Small intestine (tissue), 7 donors: ENCODE measurements around the gene RPL41. TPM values are rescaled to one million over a fixed set of nuclear protein-coding genes. Genes with fewer than 3 reads are reported as not detected.

Experiments used
- DNase-seq, 2 donors: peaks; one replicate each; pipeline versions ENCODE4 v3.0.0 to v3.0.0-alpha.2; 2013
- FAIRE-seq: peaks from 2 replicates; lab custom pipeline; 2012; peaks lifted over from hg19 to GRCh38; lab: Jason Lieb, UNC
- H3K27ac ChIP-seq, 3 donors: one replicate each; pipeline ENCODE4 v1.5.1; 2013; ENCODE audit warnings: low read length in 2 of 3, mild to moderate bottlenecking in 2 of 3, control low read depth in 1 of 3, inconsistent platforms in 1 of 3, low read depth in 1 of 3, moderate library complexity in 1 of 3
- H3K27me3 ChIP-seq, 3 donors: one replicate each; pipeline ENCODE4 v1.6.1; 2013; ENCODE audit warnings: low read length in 3 of 3, inconsistent platforms in 1 of 3; ENCODE audit not compliant: control insufficient read depth in 3 of 3, insufficient read depth in 3 of 3
- H3K36me3 ChIP-seq, 3 donors: one replicate each; pipeline ENCODE4 v1.6.1; 2013; ENCODE audit warnings: low read length in 3 of 3, inconsistent platforms in 1 of 3, low read depth in 1 of 3, mild to moderate bottlenecking in 1 of 3, moderate library complexity in 1 of 3; ENCODE audit not compliant: control insufficient read depth in 3 of 3, insufficient read depth in 2 of 3
- H3K4me1 ChIP-seq, 3 donors: one replicate each; pipeline ENCODE4 v1.6.1; 2013; ENCODE audit warnings: low read length in 2 of 3, inconsistent platforms in 1 of 3, low read depth in 1 of 3, mild to moderate bottlenecking in 1 of 3, moderate library complexity in 1 of 3; ENCODE audit not compliant: control insufficient read depth in 3 of 3, insufficient read depth in 2 of 3
- H3K4me3 ChIP-seq, 3 donors: one replicate each; pipeline ENCODE4 v1.5.1; 2013; ENCODE audit warnings: low read length in 3 of 3, control low read depth in 1 of 3, inconsistent platforms in 1 of 3, low read depth in 1 of 3, mild to moderate bottlenecking in 1 of 3, moderate library complexity in 1 of 3
- H3K9me3 ChIP-seq, 2 donors: one replicate each; pipeline ENCODE4 v1.6.1; 2013; ENCODE audit warnings: low read depth in 1 of 2, low read length in 1 of 2; ENCODE audit not compliant: control insufficient read depth in 2 of 2, insufficient read depth in 1 of 2
- WGBS, 3 donors: extraction: QIAGEN DNeasy Blood & Tissue Kit; methylation state at CpG; one replicate each; pipeline ENCODE4 v1.1.7; 2013; 5-methylcytosine and 5-hydroxymethylcytosine counted together
- polyA plus RNA-seq, 4 donors: library from polyadenylated mRNA; stranded (reverse) in 3 of 4; unstranded in 1 of 4; fragments of 200-250 nt in 3 of 4; fragments of 120-200 nt in 1 of 4; gene quantifications; one replicate each; pipeline versions ENCODE4 v1.2.1 to v1.2.3, GENCODE V29; 2013
- donor health status: healthy with polysubstance abuse.
- donor health status: control.
- donor health status: control.
- donor health status: Bipolar disorder and iron deficiency.
- donor health status: healthy.

The RPL41 gene
- polyA plus RNA-seq, 4 donors: 3,267 to 7,277 (median 5,942) TPM

DNA sequence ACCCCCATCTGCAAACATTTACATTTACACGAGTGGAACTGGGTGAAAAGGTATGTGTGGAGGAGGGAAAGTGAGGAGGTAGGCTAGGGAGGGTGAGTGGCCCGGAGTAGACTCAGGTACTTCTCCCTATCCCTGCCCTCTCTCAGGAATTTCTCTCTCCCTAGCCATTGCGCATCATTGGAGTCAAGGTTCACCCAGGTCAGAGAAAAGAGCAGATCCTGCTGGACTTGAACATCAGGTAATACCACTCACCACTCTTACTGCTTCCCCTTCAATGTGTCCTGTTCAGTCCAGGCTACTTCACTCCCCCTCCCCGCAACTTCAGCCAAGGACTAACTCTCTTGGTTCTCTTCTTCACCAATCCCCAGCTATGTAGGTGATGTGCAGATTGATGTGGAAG, 14.4 kb downstream of the RPL41 start:
- Histone ChIP-seq H3K9me3 (no peaks in the 10 kb centered on the region), H3K4me1 (peaks cover 0 to 28% (median 0%) of the 10 kb centered on the region in 3 donors), H3K36me3 (peaks cover 2 to 52% (median 6%) of the 10 kb centered on the region in 3 donors), H3K4me3 (no peak overlapping the region), H3K27me3 (no peaks in the 10 kb centered on the region), H3K27ac (no peak overlapping the region)
- WGBS, 3 donors: 87 to 93% (median 90%) methylated on average over 4 of the region's 4 CpGs
- no peak for DNase-seq
- FAIRE-seq: no peak

DNA sequence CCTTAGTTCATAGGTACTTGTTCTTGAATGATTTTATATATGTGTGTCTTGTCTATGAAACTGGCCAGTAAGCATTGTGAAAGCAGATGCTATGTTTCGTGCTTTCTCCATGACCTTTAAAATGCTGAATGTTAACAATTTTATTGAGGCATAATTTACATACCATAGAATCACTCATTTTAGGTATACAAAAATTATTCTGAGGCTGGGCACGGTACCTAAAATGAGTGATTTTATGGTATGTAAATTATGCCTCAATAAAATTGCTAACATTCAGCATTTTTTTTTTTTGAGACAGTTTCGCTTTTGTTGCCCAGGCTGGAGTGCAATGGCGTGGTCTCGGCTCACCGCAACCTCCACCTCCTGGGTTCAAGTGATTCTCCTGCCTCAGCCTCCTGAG, 18.5 kb downstream of the RPL41 start:
- H3K4me3 ChIP-seq: no peak overlapping the region
- H3K27me3 ChIP-seq: no peaks in the 10 kb centered on the region
- no peak overlapping the region for H3K27ac ChIP-seq
- H3K9me3 ChIP-seq: no peaks in the 10 kb centered on the region
- no peak for FAIRE-seq
- H3K4me1 ChIP-seq: no peaks in the 10 kb centered on the region
- no peak for DNase-seq
- peaks cover 7 to 88% (median 12%) of the 10 kb centered on the region in 3 donors for H3K36me3 ChIP-seq
- WGBS, 3 donors: 94 to 98% (median 96%) methylated on average over 6 of the region's 6 CpGs

DNA sequence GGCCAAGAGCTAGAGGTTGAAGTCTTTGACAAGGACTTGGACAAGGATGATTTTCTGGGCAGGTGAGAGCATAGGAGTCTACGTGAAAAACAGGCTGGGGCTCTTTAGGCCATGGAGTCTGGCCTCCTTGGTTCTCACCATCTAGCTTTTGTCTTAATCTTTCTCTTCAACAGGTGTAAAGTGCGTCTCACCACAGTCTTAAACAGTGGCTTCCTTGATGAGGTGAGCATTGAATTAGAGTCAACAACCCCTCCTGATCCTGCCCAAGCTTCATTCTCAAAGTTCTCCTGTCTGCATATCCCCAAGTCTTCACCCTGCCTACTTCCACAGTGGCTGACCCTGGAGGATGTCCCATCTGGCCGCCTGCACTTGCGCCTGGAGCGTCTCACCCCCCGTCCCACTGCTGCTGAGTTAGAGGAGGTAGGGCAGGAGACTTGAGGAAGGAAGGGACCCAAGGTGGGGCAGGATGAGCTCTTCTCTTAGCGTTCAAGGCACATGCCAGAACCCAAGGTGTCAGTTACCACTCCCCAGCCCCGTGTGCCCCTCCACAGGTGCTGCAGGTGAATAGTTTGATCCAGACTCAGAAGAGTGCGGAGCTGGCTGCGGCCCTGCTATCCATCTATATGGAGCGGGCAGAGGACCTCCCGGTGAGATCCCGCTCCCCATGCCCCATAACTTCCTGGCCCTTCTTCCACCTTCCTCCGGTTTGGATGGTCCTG, 21.6 kb downstream of the RPL41 start:
- Histone ChIP-seq H3K36me3 (peaks cover 10 to 78% (median 20%) of the 10 kb centered on the region in 3 donors), H3K27ac (no peak overlapping the region), H3K27me3 (no peaks in the 10 kb centered on the region), H3K9me3 (no peaks in the 10 kb centered on the region), H3K4me1 (no peaks in the 10 kb centered on the region), H3K4me3 (no peak overlapping the region)
- DNase-seq (no peak), FAIRE-seq (no peak)
- 92 to 95% (median 95%) methylated on average over 14 of the region's 14 CpGs for WGBS, 3 donors

DNA sequence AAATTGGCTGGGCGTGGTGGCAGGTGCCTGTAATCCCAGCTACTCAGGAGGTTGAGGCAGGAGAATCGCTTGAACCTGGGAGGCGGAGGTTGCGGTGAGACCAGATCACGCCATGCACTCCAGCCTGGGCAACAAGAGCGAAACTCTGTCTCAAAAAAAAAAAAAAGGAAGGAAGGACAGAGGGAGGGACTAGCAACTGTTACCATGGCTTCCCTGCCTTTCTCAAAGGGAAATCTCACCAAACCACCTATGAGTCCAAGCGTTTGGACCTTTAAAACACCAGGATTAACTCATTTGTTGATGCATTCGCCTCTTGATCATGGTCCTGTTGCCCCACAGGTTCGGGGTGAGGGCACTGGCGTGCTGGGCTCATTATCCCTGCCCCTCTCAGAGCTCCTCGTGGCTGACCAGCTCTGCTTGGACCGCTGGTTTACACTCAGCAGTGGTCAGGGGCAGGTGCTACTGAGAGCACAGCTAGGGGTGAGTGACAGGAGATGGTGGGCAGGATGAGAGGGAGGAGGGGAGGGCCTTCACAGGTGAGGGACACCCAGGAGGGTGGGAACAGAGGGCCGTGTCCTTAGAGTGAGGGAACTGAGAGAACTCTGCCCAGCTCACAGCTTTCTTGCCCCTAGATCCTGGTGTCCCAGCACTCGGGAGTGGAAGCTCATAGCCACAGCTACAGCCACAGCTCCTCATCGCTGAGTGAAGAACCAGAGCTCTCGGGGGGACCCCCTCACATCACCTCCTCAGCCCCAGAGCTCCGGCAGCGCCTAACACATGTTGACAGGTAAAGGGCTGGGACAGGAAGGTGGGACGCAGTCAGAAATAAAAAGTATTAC, 25.7 kb downstream of the RPL41 start:
- peaks cover 0 to 13% (median 0%) of the 10 kb centered on the region in 3 donors for H3K4me1 ChIP-seq
- no peak for DNase-seq

DNA sequence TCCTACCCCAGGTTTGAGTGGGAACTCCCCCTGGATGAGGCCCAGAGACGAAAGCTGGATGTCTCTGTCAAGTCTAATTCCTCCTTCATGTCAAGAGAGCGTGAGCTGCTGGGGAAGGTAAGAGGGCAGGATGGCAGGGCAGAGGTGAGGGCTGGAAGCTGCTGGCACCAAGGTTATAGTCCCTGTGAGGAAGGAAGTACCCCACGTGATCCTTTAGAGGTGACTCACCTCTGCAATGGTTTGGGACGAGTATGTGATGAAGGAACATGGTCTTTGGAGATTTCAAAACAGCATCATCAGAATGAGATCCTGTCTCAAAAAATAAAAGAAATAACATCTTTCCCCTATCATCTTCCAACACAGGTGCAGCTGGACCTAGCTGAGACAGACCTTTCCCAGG, 26.8 kb downstream of the RPL41 start:
- FAIRE-seq (no peak), DNase-seq (no peak)
- Histone ChIP-seq H3K4me3 (no peak overlapping the region), H3K27me3 (no peaks in the 10 kb centered on the region), H3K9me3 (no peaks in the 10 kb centered on the region), H3K4me1 (peaks cover 0 to 15% (median 0%) of the 10 kb centered on the region in 3 donors), H3K36me3 (peaks cover 5 to 52% (median 18%) of the 10 kb centered on the region in 3 donors), H3K27ac (peak overlapping the region in 1 of 3 donors; percentile 34)
- 61 to 65% (median 64%) methylated on average over 4 of the region's 4 CpGs for WGBS, 3 donors

More for the DNA sequence above, 25.7 kb downstream of the RPL41 start:
- no peak overlapping the region for H3K27ac ChIP-seq
- FAIRE-seq: no peak
- H3K9me3 ChIP-seq: no peaks in the 10 kb centered on the region
- H3K27me3 ChIP-seq: no peaks in the 10 kb centered on the region
- H3K36me3 ChIP-seq: peaks cover 9 to 63% (median 23%) of the 10 kb centered on the region in 3 donors
- H3K4me3 ChIP-seq: no peak overlapping the region
- 88 to 91% (median 90%) methylated on average over 19 of the region's 19 CpGs for WGBS, 3 donors

DNA sequence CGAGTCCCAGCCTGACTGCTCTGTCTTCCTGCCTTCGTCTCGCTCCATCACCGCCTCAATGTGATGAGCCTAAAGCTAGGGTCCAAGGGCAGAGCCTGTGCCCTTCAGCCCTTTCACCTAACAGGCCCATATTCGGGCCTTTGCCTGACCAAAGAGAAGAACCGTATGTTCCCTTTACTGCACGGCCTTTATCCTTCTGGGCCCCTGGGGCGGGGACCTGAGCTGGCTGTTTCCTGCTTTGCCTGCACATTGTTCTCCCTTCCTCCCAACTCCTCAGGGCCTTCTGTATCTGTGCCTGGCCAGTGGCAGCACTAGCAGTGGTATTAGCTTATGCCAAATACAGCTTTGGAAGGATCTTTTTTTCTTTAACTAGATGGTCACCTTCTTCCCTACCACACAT, 27.4 kb downstream of the RPL41 start:
- no peaks in the 10 kb centered on the region for H3K27me3 ChIP-seq
- no peak overlapping the region for H3K4me3 ChIP-seq
- 68 to 79% (median 71%) methylated on average over 8 of the region's 8 CpGs for WGBS, 3 donors
- H3K27ac ChIP-seq: peak overlapping the region in 2 of 3 donors; percentile 19 to 41
- H3K9me3 ChIP-seq: no peaks in the 10 kb centered on the region
- FAIRE-seq: no peak
- peak in 1 of 2 donors; percentile 45 for DNase-seq
- peaks cover 5 to 46% (median 18%) of the 10 kb centered on the region in 3 donors for H3K36me3 ChIP-seq
- H3K4me1 ChIP-seq: peaks cover 0 to 15% (median 0%) of the 10 kb centered on the region in 3 donors

DNA sequence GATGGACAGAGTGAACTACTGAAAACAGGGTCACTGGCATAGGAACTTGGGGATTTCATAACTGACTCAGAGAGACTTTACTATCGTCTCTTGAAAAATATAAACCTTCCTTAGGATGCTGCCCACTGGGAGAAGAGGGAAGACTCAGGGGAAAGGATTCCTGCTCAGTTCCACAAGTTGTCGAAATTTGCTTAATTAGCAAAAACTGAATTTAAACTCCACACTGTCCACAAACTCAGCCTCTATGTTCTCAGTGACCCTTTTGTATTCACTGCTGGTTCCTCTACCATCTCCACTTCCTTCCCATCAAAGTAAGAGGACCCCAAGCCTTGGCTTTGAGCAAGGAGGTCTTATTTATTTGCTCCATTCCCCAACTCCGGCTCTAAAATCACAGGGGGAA, 28.8 kb downstream of the RPL41 start:
- 88 to 94% (median 94%) methylated on average over 3 of the region's 3 CpGs for WGBS, 3 donors
- Histone ChIP-seq H3K36me3 (peaks cover 3 to 42% (median 16%) of the 10 kb centered on the region in 3 donors), H3K27ac (no peak overlapping the region), H3K4me3 (no peak overlapping the region), H3K27me3 (no peaks in the 10 kb centered on the region), H3K9me3 (no peaks in the 10 kb centered on the region), H3K4me1 (peaks cover 0 to 15% (median 0%) of the 10 kb centered on the region in 3 donors)
- no peak for FAIRE-seq
- DNase-seq: no peak
